IPS-18a (cell line): ENCODE data around the gene HIGD1C.
"Not testable (repeated sequence)": the region's sequence is repeated elsewhere in the genome, so short reads cannot be mapped to it uniquely, and the experiment has no call there.

Source experiments
- H3K27ac ChIP-seq: one replicate; pipeline ENCODE4 v1.5.1; 2013; ENCODE audit warnings: low read length
- H3K27me3 ChIP-seq: one replicate; pipeline ENCODE4 v1.6.1; 2013; ENCODE audit warnings: mild to moderate bottlenecking, low read length; ENCODE audit not compliant: control insufficient read depth, insufficient read depth
- H3K36me3 ChIP-seq: one replicate; pipeline ENCODE4 v1.6.1; 2013; ENCODE audit warnings: low read depth, low read length; ENCODE audit not compliant: control insufficient read depth
- H3K4me1 ChIP-seq: one replicate; pipeline ENCODE4 v1.6.1; 2013; ENCODE audit warnings: low read depth, low read length; ENCODE audit not compliant: control insufficient read depth
- H3K4me3 ChIP-seq: one replicate; pipeline ENCODE4 v1.5.1; 2013; ENCODE audit warnings: low read length
- H3K9ac ChIP-seq: one replicate; pipeline ENCODE4 v1.6.1; 2013; ENCODE audit warnings: mild to moderate bottlenecking, low read length, moderate library complexity
- H3K9me3 ChIP-seq: one replicate; pipeline ENCODE4 v1.6.1; 2013; ENCODE audit warnings: low read depth, low read length; ENCODE audit not compliant: control insufficient read depth

HIGD1C gene

DNA sequence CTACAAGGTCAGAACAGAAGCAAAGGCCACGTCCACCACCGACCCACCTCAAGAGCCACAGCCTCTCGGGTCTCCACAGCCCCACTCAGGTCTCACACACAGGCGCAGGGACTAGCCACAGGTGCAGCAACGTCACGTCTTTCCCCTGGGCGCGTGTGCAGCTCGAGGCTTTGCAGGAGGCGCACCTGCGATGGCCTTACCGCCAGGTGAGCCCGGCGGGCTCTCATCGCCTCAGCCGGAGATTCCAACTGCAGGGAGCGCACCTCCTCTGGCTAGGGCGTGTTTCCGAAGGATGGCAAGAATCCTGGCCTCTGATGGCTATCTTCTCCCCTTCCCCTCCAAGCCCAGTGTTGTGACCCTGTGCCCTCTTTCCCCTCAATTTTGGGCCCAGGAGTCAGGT is at the start of gene HIGD1C:
TSS of gene HIGD1C (plus strand) at position 35 of the 400 bp plus-strand sequence. CDS start 1,455 bp downstream, outside the sequence.
- no peaks in the 10 kb centered on the region for H3K9me3 ChIP-seq
- no peak within 1 kb of the TSS for H3K27ac ChIP-seq
- no peak within 1 kb of the TSS for H3K4me3 ChIP-seq
- no peak within 1 kb of the TSS for H3K9ac ChIP-seq
- no peaks in the 10 kb centered on the region for H3K4me1 ChIP-seq
- no peaks in the 10 kb centered on the region for H3K27me3 ChIP-seq
- H3K36me3 ChIP-seq, result no peaks in the 10 kb centered on the region

DNA sequence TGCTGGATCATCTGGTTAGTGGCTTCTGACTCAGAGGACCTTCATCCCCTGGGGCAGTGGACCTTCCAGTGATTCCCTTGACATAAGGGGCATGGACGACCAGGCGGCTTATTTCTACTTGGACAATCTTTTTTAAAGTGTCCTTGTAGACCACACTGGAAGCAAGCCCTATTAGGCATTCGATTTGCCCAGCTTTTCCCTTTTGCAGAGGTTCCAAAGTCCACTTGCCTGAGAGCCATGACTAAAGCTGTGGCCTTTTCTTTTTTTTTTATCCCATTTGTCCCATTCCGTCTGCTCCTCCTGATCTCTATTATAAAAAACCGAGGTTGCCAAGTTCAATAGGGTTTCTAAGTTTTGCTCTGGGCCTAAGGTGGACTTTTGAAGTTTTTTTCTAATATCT is 43.9 kb upstream of the HIGD1C start:
- not testable (repeated sequence) for H3K27me3 ChIP-seq, H3K9ac ChIP-seq, H3K27ac ChIP-seq, H3K4me1 ChIP-seq, H3K4me3 ChIP-seq, H3K36me3 ChIP-seq, H3K9me3 ChIP-seq

DNA sequence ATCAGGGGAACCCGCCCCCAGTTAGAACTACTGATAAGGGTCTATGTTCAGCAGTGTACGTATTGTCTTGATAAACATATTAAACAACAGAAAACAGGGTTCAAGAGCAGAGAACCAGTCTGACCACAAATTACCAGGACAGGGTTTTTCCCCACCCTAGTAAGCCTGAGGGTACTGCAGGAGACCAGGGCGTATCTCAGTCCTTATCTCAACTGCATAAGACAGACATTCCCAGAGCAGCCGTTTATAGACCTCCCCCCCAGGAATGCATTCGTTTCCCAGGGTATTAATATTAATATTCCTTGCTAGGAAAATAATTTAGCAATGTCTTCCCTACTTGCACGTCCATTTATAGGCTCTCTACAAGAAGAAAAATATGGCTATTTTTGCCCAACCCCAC is 40.0 kb upstream of the HIGD1C start:
- H3K9me3 ChIP-seq, result peaks cover 27% of the 10 kb centered on the region
- not testable (repeated sequence) for H3K27ac ChIP-seq

DNA sequence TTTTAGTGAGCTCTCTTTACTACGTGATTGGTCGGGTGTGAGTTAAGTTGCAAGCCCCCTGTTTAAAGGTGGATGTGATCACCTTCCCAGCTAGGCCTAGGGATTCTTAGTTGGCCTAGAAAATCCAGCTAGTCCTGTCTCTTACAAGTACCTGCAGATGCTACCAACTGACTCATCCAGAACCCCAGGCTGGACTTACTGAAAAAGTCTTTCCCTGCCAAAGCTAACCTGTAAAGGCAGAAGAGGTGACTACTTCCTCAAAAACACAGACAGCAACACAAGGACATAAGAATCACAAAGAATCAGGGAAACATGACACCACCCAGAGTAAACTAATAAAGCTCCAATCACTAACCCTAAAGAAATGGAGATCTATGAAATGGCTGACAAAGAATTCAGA is 39.1 kb upstream of the HIGD1C start:
- H3K9ac ChIP-seq, result no peak overlapping the region
- H3K27ac ChIP-seq, result no peak overlapping the region
- H3K4me3 ChIP-seq, result no peak overlapping the region
- peaks cover 27% of the 10 kb centered on the region for H3K9me3 ChIP-seq
- H3K4me1 ChIP-seq, result no peaks in the 10 kb centered on the region
- no peaks in the 10 kb centered on the region for H3K36me3 ChIP-seq
- H3K27me3 ChIP-seq, result no peaks in the 10 kb centered on the region

More for the DNA sequence above, 40.0 kb upstream of the HIGD1C start:
- not testable (repeated sequence) for H3K36me3 ChIP-seq, H3K4me3 ChIP-seq, H3K27me3 ChIP-seq, H3K9ac ChIP-seq, H3K4me1 ChIP-seq

DNA sequence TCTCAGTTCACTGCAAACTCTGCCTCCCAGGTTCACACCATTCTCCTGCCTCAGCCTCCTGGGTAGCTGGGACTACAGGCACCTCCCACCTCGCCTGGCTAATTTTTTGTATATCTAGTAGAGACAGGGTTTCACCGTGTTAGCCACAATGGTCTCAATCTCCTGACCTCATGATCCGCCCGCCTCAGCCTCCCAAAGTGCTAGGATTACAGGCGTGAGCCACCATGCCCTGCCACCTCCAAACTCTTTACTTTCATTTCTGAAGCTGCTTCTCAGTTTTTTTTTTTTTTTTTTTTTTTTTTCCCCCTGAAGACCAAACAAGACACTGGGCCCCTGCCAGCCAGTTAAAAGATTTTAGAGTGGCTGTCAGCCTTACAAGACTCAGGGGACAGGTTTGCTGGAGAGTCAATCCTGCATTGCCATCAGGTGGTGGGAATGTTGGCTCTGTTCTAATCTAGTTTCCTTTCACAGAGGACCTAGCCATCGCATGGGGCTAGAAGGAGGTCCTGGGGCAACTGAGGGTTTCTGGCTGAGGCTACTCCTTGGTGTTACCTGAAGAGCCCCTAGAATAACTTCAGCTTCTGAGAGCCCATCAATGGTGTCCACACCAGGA is 37.4 kb upstream of the HIGD1C start:
- peaks cover 1% of the 10 kb centered on the region for H3K4me1 ChIP-seq
- H3K9me3 ChIP-seq, result peaks cover 27% of the 10 kb centered on the region
- H3K4me3 ChIP-seq, result no peak overlapping the region
- H3K9ac ChIP-seq, result no peak overlapping the region
- H3K27ac ChIP-seq, result no peak overlapping the region
- H3K27me3 ChIP-seq, result no peaks in the 10 kb centered on the region
- H3K36me3 ChIP-seq, result no peaks in the 10 kb centered on the region

DNA sequence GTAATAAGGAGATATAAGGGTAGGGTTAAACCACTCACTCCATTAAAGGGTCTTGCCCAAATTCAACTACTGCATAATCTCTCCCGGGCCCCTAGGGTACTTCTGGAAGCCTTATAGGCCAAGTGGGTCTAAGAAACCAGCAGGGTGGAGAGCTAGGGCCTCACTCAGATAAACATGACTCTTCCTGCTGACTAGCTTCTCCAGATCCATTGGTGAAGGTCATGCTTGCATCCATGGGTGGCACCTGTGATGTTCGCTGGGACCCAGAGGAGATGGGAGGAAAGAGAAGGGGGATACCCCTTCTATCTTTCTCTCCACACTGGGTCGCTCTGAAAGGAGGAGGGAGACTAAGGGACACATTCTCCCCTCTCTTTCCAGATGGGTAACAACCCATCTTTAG is 36.1 kb upstream of the HIGD1C start:
- Histone ChIP-seq H3K27me3 (no peaks in the 10 kb centered on the region), H3K4me1 (peaks cover 3% of the 10 kb centered on the region), H3K4me3 (no peak overlapping the region), H3K9ac (no peak overlapping the region), H3K9me3 (peaks cover 27% of the 10 kb centered on the region), H3K27ac (no peak overlapping the region), H3K36me3 (no peaks in the 10 kb centered on the region)

DNA sequence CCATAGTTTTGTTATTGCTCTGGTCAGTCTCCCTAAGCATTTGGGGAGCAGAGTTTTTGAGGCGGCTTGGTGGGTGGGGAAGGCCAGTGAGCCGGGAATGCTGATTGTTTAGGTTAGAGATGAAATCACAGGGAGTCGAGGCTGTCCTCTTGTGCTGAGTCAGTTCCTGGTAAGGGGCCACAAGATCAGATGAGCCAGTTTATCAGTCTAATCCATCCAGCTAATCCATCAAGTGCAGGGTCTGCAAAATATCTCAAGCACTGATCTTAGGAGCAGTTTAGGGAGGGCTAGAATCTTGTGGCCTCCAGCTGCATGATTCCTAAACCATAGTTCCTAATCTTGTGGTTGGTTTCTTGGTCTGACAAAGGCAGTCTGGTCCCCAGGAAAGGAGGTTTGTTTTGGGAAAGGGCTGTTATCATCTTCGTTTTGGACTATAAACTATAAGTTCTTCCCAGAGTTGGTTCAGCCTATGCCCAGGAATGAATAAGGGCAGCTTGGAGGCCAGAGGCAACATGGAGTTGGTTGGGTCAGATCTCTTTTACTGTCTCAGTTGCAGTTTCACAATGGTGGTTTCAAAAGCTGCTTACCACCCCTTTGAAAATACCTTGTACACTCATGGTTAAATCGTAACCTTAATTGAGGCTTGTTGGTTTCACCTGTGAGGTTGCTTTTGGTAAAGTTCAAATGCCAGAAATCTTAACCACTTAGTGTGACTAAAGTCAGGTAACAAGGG is 33.6 kb upstream of the HIGD1C start:
- H3K27me3 ChIP-seq, result no peaks in the 10 kb centered on the region
- no peaks in the 10 kb centered on the region for H3K36me3 ChIP-seq
- no peak overlapping the region for H3K27ac ChIP-seq
- H3K9me3 ChIP-seq, result peaks cover 21% of the 10 kb centered on the region
- no peak overlapping the region for H3K9ac ChIP-seq
- H3K4me1 ChIP-seq, result peaks cover 16% of the 10 kb centered on the region
- no peak overlapping the region for H3K4me3 ChIP-seq

DNA sequence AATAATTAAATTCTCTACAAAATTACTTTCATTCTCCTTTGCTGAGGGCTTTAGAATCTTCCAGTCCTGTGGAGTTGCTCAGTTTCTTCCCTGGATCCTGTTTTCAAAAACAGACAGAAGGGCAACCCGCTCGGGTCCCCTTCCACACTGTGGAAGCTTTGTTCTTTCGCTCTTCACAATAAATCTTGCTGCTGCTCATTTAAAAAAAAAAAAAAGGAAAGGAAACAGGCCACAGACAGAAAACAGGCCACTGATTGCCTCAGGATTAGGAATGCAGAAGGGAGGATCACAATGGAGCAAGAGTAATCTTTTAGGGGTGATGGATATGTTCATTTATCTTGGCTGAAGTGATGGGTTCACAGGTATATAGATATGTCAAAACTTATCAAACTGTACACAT is 29.5 kb upstream of the HIGD1C start:
- H3K4me1 ChIP-seq, result peaks cover 35% of the 10 kb centered on the region
- no peaks in the 10 kb centered on the region for H3K27me3 ChIP-seq
- H3K36me3 ChIP-seq, result no peaks in the 10 kb centered on the region
- H3K4me3 ChIP-seq, result no peak overlapping the region
- no peaks in the 10 kb centered on the region for H3K9me3 ChIP-seq
- H3K27ac ChIP-seq, result no peak overlapping the region
- no peak overlapping the region for H3K9ac ChIP-seq

DNA sequence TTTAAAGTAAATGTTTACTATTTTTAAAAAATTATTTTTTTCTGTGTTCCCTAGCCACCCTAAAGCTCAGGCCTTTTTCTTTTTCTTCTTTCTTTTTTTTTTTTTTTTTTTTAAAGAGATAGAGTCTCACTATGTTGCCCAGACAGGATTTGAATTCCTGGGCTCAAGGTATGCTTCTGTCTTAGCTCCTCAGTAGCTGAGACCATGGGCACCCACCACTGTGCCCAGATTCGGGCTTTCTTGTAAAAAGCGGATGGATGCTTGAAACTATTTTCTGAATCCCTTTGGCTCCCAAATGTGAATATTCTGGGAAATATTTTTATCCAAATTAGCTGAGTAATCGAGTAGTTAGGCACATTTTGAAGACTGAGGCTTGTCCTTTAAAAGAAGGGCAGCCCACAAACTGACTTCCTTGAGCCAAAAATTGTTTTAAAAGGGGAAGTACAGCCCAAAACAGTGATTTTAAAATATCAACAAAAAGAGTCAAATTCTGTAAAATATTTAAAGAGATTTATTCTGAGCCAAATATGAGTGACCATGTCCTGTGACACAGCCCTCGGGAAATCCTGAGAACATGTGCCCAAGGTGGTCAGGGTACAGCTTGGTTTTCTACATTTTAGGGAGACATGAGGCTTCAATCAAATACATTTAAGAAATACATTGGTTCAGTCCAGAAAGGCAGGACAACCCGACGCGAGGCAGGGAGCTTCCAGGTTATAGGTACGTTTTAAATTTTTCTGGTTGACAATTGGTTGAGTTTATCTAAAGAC is 28.8 kb upstream of the HIGD1C start:
- H3K9ac ChIP-seq, result peak overlapping the region; percentile 38
- peak overlapping the region; percentile 53 for H3K27ac ChIP-seq
- H3K36me3 ChIP-seq, result no peaks in the 10 kb centered on the region
- H3K4me1 ChIP-seq, result peaks cover 41% of the 10 kb centered on the region
- H3K9me3 ChIP-seq, result no peaks in the 10 kb centered on the region
- H3K27me3 ChIP-seq, result no peaks in the 10 kb centered on the region
- H3K4me3 ChIP-seq, result peak overlapping the region; percentile 47

DNA sequence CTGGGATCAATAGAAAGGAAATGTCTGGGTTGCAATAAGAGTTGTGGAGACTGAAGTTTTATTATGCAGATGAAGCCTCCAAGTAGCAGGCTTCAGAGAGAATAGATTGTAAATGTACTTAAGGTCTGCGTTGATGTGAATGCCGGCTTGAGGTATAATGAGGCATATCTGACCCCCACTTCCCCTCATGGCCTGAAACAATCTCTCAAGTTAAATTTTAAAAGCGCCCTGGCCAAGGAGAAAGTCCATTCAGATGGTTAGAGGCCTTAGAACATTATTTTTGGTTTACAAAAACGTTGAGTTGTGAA is 28.3 kb upstream of the HIGD1C start:
- peak overlapping the region; percentile 38 for H3K27ac ChIP-seq

DNA sequence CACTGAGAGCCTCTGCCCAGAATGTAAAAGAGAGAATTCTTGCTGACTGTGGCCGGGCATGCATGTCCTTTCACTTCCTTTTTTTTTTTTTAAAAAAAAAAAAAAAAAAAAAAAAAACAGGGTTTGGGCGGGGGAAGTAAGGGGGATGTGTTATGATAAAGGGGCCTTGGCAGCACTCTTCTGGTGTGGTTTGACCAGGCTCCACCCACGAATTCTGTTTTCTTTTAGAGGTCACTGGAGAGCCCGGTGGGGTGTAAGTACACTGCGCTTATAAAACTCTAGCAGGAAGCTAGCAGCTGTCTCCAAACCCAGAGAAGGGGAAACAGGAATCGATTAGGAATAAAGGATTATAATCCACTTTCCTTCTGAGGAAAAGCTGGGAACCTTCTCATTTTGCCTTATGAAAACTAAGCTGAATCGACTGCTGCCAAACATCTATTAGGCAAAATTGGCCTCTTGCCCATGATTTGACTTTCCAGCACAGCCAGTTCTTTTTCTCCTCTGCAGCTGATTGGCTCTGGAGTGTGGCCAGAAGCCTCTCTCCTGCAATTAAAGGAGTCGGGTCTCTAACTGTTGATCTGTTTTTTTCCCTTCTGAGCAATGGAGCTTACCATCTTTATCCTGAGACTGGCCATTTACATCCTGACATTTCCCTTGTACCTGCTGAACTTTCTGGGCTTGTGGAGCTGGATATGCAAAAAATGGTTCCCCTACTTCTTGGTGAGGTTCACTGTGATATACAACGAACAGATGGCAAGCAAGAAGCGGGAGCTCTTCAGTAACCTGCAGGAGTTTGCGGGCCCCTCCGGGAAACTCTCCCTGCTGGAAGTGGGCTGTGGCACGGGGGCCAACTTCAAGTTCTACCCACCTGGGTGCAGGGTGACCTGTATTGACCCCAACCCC is 27.7 kb upstream of the HIGD1C start:
- H3K9me3 ChIP-seq, result no peaks in the 10 kb centered on the region
- no peaks in the 10 kb centered on the region for H3K27me3 ChIP-seq
- peak overlapping the region; percentile 38 for H3K27ac ChIP-seq
- peaks cover 43% of the 10 kb centered on the region for H3K4me1 ChIP-seq
- H3K9ac ChIP-seq, result peak overlapping the region; percentile 38
- no peaks in the 10 kb centered on the region for H3K36me3 ChIP-seq
- H3K4me3 ChIP-seq, result peak overlapping the region; percentile 47

More for the DNA sequence above, 28.3 kb upstream of the HIGD1C start:
- H3K36me3 ChIP-seq, result no peaks in the 10 kb centered on the region
- H3K4me3 ChIP-seq, result peak overlapping the region; percentile 47
- peaks cover 43% of the 10 kb centered on the region for H3K4me1 ChIP-seq
- no peaks in the 10 kb centered on the region for H3K9me3 ChIP-seq
- H3K9ac ChIP-seq, result peak overlapping the region; percentile 38
- no peaks in the 10 kb centered on the region for H3K27me3 ChIP-seq
